IMR-90 (cell line): Measurements from ENCODE around the gene CRCP. TPM values are rescaled to one million over a fixed set of nuclear protein-coding genes. Genes with fewer than 3 reads are reported as not detected.
A peak's percentile ranks its signal among the peaks of the same experiment; 100 is the strongest.
"Not testable (repeated sequence)": the region's sequence is repeated elsewhere in the genome, so short reads cannot be mapped to it uniquely, and the experiment has no call there.

Experiments used
- ATAC-seq: fragments of 200-7000 bp; cut with Tn5 transposase; 2 replicates; pipeline ENCODE4 v1.9.1; 2020; ENCODE audit warnings: low read depth, mild to moderate bottlenecking, moderate library complexity
- BruUV-seq: library from RNA; stranded (reverse); fragments of 400-500 nt; replicated peaks from 2 replicates; lab custom pipeline; 2021; lab: Mats Ljungman, UMichigan
- CTCF ChIA-PET: fragments of 300-600 bp; formaldehyde crosslinking; extraction: SDS; loops from one replicate; lab custom pipeline; 2021; ENCODE audit warnings: antibody characterized with exemption; lab: Yijun Ruan, JAX
- POLR2A ChIA-PET: fragments of 300-600 bp; sonication (Branson Sonifier 250); formaldehyde crosslinking; loops from one replicate; lab custom pipeline; 2022; ENCODE audit warnings: antibody characterized with exemption; ENCODE audit not compliant: unreplicated experiment; lab: Charles Lee
- DNase-seq: peaks from one replicate; pipeline ENCODE4 v3.0.0; 2013
- H2AFZ ChIP-seq: replicated peaks from 2 replicates; pipeline ENCODE3; 2013; ENCODE audit warnings: low read length, mild to moderate bottlenecking; ENCODE audit not compliant: poor library complexity
- H2AK5ac ChIP-seq: 2 replicates; pipeline ENCODE4 v1.6.1; 2013; ENCODE audit warnings: low read depth, low read length, inconsistent platforms
- H2AK9ac ChIP-seq: replicated peaks from 2 replicates; pipeline ENCODE3; 2013; ENCODE audit warnings: mild to moderate bottlenecking, low read depth, low read length, moderate library complexity; ENCODE audit not compliant: poor library complexity
- H2BK120ac ChIP-seq: 2 replicates; pipeline ENCODE4 v1.6.1; 2013; ENCODE audit warnings: low read depth, low read length, inconsistent platforms
- H2BK15ac ChIP-seq: 3 replicates; pipeline ENCODE4 v1.6.1; 2013; ENCODE audit warnings: low read depth, low read length, inconsistent platforms
- H2BK20ac ChIP-seq: 2 replicates; pipeline ENCODE4 v1.6.1; 2013; ENCODE audit warnings: low read depth, mild to moderate bottlenecking, inconsistent platforms, low read length, moderate library complexity
- H2BK5ac ChIP-seq: 2 replicates; pipeline ENCODE4 v1.6.1; 2013; ENCODE audit warnings: mild to moderate bottlenecking, low read depth, low read length, inconsistent platforms; ENCODE audit not compliant: poor library complexity, severe bottlenecking
- H3K14ac ChIP-seq: replicated peaks from 2 replicates; pipeline ENCODE4 v1.6.1; 2013; ENCODE audit warnings: low read depth, low read length, inconsistent platforms
- H3K18ac ChIP-seq: 2 replicates; pipeline ENCODE4 v1.6.1; 2013; ENCODE audit warnings: low read depth, low read length, control low read depth
- H3K23ac ChIP-seq: 2 replicates; pipeline ENCODE4 v1.6.1; 2013; ENCODE audit warnings: low read depth, low read length, inconsistent platforms
- H3K27ac ChIP-seq: 2 replicates; pipeline ENCODE4 v1.5.1; 2013; ENCODE audit warnings: mild to moderate bottlenecking, control low read depth, low read length; ENCODE audit not compliant: insufficient read depth
- H3K27me3 ChIP-seq: 2 replicates; pipeline ENCODE4 v1.6.1; 2013; ENCODE audit warnings: low read length; ENCODE audit not compliant: control insufficient read depth, insufficient read depth
- H3K36me3 ChIP-seq: 2 replicates; pipeline ENCODE4 v1.6.1; 2013; ENCODE audit warnings: low read length, mixed read lengths; ENCODE audit not compliant: control insufficient read depth, insufficient read depth
- H3K4ac ChIP-seq: 2 replicates; pipeline ENCODE4 v1.6.1; 2013; ENCODE audit warnings: low read depth, low read length, inconsistent platforms
- H3K4me1 ChIP-seq: 2 replicates; pipeline ENCODE4 v1.6.1; 2013; ENCODE audit warnings: low read length, mixed read lengths; ENCODE audit not compliant: control insufficient read depth, insufficient read depth
- H3K4me2 ChIP-seq: 2 replicates; pipeline ENCODE4 v1.6.1; 2013; ENCODE audit warnings: low read depth, mild to moderate bottlenecking, control low read depth, low read length, moderate library complexity
- H3K4me3 ChIP-seq: 2 replicates; pipeline ENCODE4 v1.5.1; 2013; ENCODE audit warnings: low read depth, mild to moderate bottlenecking, control low read depth, low read length, moderate library complexity; ENCODE audit not compliant: insufficient read depth
- H3K56ac ChIP-seq: 2 replicates; pipeline ENCODE4 v1.6.1; 2013; ENCODE audit warnings: low read length, inconsistent platforms; ENCODE audit not compliant: insufficient read depth; ENCODE audit errors: extremely low read depth
- H3K79me1 ChIP-seq, 2 experiments: 2 replicates each; pipeline ENCODE4 v1.6.1; 2013; ENCODE audit warnings: low read length in 2 of 2, inconsistent platforms in 1 of 2, low read depth in 1 of 2
- H3K9ac ChIP-seq: 2 replicates; pipeline ENCODE4 v1.6.1; 2013; ENCODE audit warnings: low read depth, low read length, control low read depth
- H3K9me1 ChIP-seq: 2 replicates; pipeline ENCODE4 v1.6.1; 2013; ENCODE audit warnings: low read length, inconsistent platforms; ENCODE audit not compliant: insufficient read depth
- H3K9me3 ChIP-seq: 2 replicates; pipeline ENCODE4 v1.6.1; 2013; ENCODE audit warnings: low read length; ENCODE audit not compliant: control insufficient read depth, insufficient read depth
- H4K20me1 ChIP-seq: 2 replicates; pipeline ENCODE4 v1.6.1; 2013; ENCODE audit warnings: low read length, inconsistent platforms; ENCODE audit not compliant: insufficient read depth
- H4K5ac ChIP-seq: 2 replicates; pipeline ENCODE4 v1.6.1; 2013; ENCODE audit warnings: mild to moderate bottlenecking, low read depth, low read length, control low read depth
- H4K8ac ChIP-seq, 2 experiments: 2 replicates each; pipeline ENCODE4 v1.6.1; 2013; ENCODE audit warnings: low read depth in 2 of 2, low read length in 2 of 2, control low read depth in 1 of 2, inconsistent platforms in 1 of 2
- H4K91ac ChIP-seq: 2 replicates; pipeline ENCODE4 v1.6.1; 2013; ENCODE audit warnings: low read depth, low read length, inconsistent platforms; ENCODE audit not compliant: insufficient read depth
- CEBPB ChIP-seq: IDR thresholded peaks from 2 replicates; pipeline ENCODE4 v1.6.1; 2012; ENCODE audit warnings: low read depth, low read length, improper control_type of control experiment
- WGBS, 2 experiments: methylation state at CpG; one replicate each; pipeline versions ENCODE4 v1.1.5 to v1.1.7; 2013; ENCODE audit warnings: missing lambda C conversion rate in 2 of 2; ENCODE audit not compliant: insufficient read length in 1 of 2; ENCODE audit errors: extremely low coverage in 2 of 2; 5-methylcytosine and 5-hydroxymethylcytosine counted together
- dilution Hi-C: fragments of 300-500 bp; cut with HindIII; formaldehyde crosslinking; loops from one replicate; pipeline ENCODE4 v1.14.3; 2018; ENCODE audit warnings: low sequenced_read_pairs; ENCODE audit not compliant: unreplicated experiment
- in situ Hi-C: fragments of 300-500 bp; cut with MboI; formaldehyde crosslinking; loops from 3 replicates; pipeline ENCODE4 v1.14.3; 2019; ENCODE audit warnings: low sequenced_read_pairs, inconsistent platforms, mixed read lengths
- intact Hi-C: fragments of 100-400 bp; cut with micrococcal nuclease; formaldehyde crosslinking; loops from 2 replicates; pipeline ENCODE4 v1.10.0; 2022
- polyA plus RNA-seq, 3 experiments: library from polyadenylated mRNA; depleted of rRNA; stranded (reverse); fragments of >200 nt; gene quantifications; 2 replicates each; pipeline ENCODE4 v1.2.3, GENCODE V29; 2012; ENCODE audit warnings: low replicate concordance in 1 of 3
- total RNA-seq: library from RNA; depleted of rRNA; stranded (reverse); fragments of >200 nt; gene quantifications from 2 replicates; pipeline ENCODE4 v1.2.3, GENCODE V29; 2012

CRCP gene
- total and polyA plus RNA-seq, 2 of the 4 experiments (the other 2 are of a cell fraction), result 22.9 to 37.5 TPM

DNA sequence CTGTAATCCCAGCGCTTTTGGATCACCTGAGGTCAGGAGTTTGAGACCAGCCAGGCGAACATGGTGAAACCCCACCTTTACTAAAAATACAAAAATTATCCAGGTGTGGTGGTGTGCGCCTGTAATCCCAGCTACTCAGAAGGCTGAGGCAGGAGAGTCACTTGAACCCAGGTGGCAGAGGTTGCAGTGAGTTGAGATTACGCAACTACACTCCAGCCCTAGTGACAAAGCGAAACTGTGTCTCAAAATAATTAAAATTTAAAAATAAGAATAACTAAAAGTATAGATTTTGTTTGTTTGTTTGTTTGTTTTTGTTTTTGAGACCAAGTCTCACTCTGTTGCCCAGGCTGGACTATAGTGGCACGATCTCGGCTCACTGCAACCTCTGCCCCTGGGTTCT is 41.4 kb downstream of the CRCP start:
- H3K23ac ChIP-seq, H3K27me3 ChIP-seq, H4K5ac ChIP-seq, H2AK5ac ChIP-seq, CTCF ChIA-PET, H4K8ac ChIP-seq, ATAC-seq, H2AFZ ChIP-seq, H3K18ac ChIP-seq, H2BK15ac ChIP-seq, H4K20me1 ChIP-seq, H3K56ac ChIP-seq, intact Hi-C loops, H3K4ac ChIP-seq, H2BK5ac ChIP-seq, DNase-seq, H3K4me2 ChIP-seq, H3K27ac ChIP-seq, dilution Hi-C loops, H3K14ac ChIP-seq, BruUV-seq, H4K91ac ChIP-seq, H2AK9ac ChIP-seq, H3K9me1 ChIP-seq, H3K4me3 ChIP-seq, H2BK20ac ChIP-seq, H2BK120ac ChIP-seq, in situ Hi-C loops, POLR2A ChIA-PET, H3K9ac ChIP-seq: not testable (repeated sequence)
- Histone ChIP-seq H3K36me3 (peaks cover 23% of the 10 kb centered on the region), H3K9me3 (peaks cover 12% of the 10 kb centered on the region), H3K79me1 (peaks cover 0 to 33% of the 10 kb centered on the region in 2 experiments), H3K4me1 (peaks cover 14% of the 10 kb centered on the region)
- no CpG with 5 or more reads among the region's 7 CpGs for WGBS, 2 experiments
- peak; percentile 76 for TF ChIP-seq CEBPB
